GM12874 (cell line): ENCODE measurements around the gene C1orf50.

Experiments used
- CTCF ChIP-seq: IDR thresholded peaks from 2 replicates; pipeline ENCODE4 v1.5.1; 2011; ENCODE audit warnings: low read depth, mild to moderate bottlenecking, control low read depth, low read length, moderate library complexity; ENCODE audit not compliant: insufficient read depth

C1orf50 gene

GRCh38 chr1:42817976-42818375, 50.9 kb downstream of the C1orf50 start:
- TF ChIP-seq CTCF: no peak

- no peak for TF ChIP-seq CTCF
Observed at GRCh38 chr1:42820813-42821212, 53.8 kb downstream of the C1orf50 start.

DNA sequence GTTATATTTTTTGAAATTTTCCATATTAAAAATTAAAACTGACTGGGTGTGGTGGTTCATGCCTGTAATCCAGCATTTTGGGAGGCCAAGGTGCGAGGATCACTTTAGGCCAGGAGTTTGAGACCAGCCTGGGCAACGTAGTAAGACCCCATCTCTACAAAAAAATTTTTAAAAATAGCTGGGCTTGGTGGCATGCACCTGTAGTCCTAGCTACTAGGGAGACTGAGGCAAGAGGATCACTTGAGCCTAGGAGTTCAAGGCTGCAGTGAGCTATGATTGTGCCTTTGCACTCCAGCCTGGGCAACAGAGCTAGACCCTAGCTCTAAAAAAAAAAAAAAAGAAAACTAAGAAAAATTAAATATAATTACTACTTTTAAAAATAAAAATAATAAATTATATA, 54.6 kb downstream of the C1orf50 start:
- no peak for TF ChIP-seq CTCF

DNA sequence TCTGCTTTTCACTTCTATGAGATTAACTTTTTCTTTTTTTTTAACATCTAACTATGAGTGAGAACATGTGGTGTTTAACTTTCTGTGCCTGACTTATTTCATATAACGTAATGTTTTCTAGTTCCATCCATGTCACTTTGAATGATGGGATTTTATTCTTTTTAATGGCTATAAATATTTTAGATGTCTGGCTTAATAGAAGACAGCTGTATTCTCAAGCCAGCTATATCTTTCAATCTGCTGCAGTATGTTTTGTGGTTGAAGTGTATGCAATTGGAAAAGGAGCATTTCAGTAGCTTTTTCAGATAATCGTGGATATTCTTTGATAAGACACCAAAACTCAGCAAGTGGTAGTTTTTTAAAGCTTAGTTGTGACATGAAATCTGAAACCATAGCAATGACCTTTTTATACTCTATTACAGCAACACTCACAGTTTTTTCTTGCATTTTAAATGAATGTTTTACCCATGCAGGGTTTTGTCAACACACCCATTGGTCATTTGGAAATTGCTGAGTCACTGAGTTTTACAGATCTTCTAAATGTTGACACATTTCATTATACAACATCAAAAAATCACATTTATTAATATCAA, 55.8 kb downstream of the C1orf50 start:
- TF ChIP-seq CTCF: no peak

DNA sequence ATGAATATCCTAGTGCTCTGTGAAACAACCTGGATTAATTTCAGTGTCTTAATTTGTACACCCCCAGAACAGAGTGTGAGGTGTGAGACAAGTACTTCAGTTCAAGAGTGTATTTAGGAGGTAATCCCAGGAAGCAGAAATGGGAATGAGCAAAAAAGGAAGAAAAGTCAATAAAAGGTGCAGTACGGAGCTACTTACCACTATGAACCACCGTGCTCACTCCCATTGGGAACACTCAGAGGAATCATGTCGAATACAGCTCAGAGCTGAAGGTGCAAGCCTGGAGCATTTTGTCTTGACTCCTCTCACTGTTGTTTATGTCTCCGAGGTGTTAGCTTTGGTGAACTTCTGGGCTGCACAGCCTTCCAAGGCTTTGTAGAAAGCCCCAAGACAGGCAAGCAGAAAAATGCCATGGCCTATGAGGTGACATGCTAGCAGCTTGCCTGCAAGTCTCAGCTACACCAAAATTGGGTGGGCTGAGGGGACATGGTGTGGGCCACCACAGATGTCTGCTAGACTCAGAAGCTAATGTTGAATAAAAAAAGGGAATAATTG, 57.5 kb downstream of the C1orf50 start:
- TF ChIP-seq CTCF: no peak

- TF ChIP-seq CTCF: no peak
Observed at GRCh38 chr1:42825036-42825851, 58.2 kb downstream of the C1orf50 start.
